ENCODE measurements around the gene DIPK1C. TPM values are rescaled to one million over a fixed set of nuclear protein-coding genes. Genes with fewer than 3 reads are reported as not detected.

DIPK1C gene
- total RNA-seq, 2 experiments from 2014 or later, result not detected

GRCh38 chr18:74446631-74447403 is 10.3 kb downstream of the DIPK1C start:
- CTCF ChIA-PET, result no interaction called here
- no peak for ATAC-seq (ENCODE audit: poor library complexity)
- intact Hi-C loops (cut with DNase I, micrococcal nuclease), result no loop called here

GRCh38 chr18:74446178-74446577 is 10.9 kb downstream of the DIPK1C start:
- intact Hi-C loops (cut with DNase I, micrococcal nuclease), result no loop called here
- Histone ChIP-seq H3K9me3 (ENCODE audit: control insufficient read depth in 1 of 2, insufficient read depth in 1 of 2, low read length in 2 of 2) (no peaks in the 10 kb centered on the region), H3K27ac (ENCODE audit: low read depth in 1 of 2, low read length in 2 of 2) (no peak overlapping the region), H3K36me3 (ENCODE audit: insufficient read depth, low read length) (no peaks in the 10 kb centered on the region), H3K4me3 (ENCODE audit: low read length) (no peak overlapping the region), H3K27me3 (ENCODE audit: control insufficient read depth in 1 of 2, insufficient read depth in 2 of 2, low read length in 2 of 2) (no peaks in the 10 kb centered on the region), H3K4me1 (ENCODE audit: insufficient read depth, low read length) (no peaks in the 10 kb centered on the region)
- Mint-ChIP-seq H3K27ac (no peak overlapping the region), H3K4me1 (ENCODE audit: low read depth) (no peaks in the 10 kb centered on the region), H3K4me3 (no peak overlapping the region), H3K9me3 (no peaks in the 10 kb centered on the region), H3K36me3 (ENCODE audit: low read depth) (no peaks in the 10 kb centered on the region), H3K27me3 (peaks cover 5% of the 10 kb centered on the region)
- DNase-seq, result no peak
- no peak for ATAC-seq (ENCODE audit: poor library complexity)
- TF ChIP-seq CTCF (IDR thresholded peaks at IDR 0.05), result no peak
- ChIA-PET POLR2A (no interaction called here), CTCF (no interaction called here)

More at GRCh38 chr18:74446631-74447403, 10.3 kb downstream of the DIPK1C start:
- Mint-ChIP-seq H3K27ac (no peak overlapping the region), H3K9me3 (no peaks in the 10 kb centered on the region), H3K4me3 (no peak overlapping the region), H3K36me3 (ENCODE audit: low read depth) (no peaks in the 10 kb centered on the region), H3K27me3 (peaks cover 5% of the 10 kb centered on the region), H3K4me1 (ENCODE audit: low read depth) (no peaks in the 10 kb centered on the region)
- no peak for DNase-seq
- TF ChIP-seq CTCF (IDR thresholded peaks at IDR 0.05), result no peak
- Histone ChIP-seq H3K9me3 (ENCODE audit: control insufficient read depth in 1 of 2, insufficient read depth in 1 of 2, low read length in 2 of 2) (no peaks in the 10 kb centered on the region), H3K4me1 (ENCODE audit: insufficient read depth, low read length) (no peaks in the 10 kb centered on the region), H3K4me3 (ENCODE audit: low read length) (no peak overlapping the region), H3K36me3 (ENCODE audit: insufficient read depth, low read length) (no peaks in the 10 kb centered on the region), H3K27me3 (ENCODE audit: control insufficient read depth in 1 of 2, insufficient read depth in 2 of 2, low read length in 2 of 2) (no peaks in the 10 kb centered on the region), H3K27ac (ENCODE audit: low read depth in 1 of 2, low read length in 2 of 2) (no peak overlapping the region)
- POLR2A ChIA-PET, result no interaction called here

DNA sequence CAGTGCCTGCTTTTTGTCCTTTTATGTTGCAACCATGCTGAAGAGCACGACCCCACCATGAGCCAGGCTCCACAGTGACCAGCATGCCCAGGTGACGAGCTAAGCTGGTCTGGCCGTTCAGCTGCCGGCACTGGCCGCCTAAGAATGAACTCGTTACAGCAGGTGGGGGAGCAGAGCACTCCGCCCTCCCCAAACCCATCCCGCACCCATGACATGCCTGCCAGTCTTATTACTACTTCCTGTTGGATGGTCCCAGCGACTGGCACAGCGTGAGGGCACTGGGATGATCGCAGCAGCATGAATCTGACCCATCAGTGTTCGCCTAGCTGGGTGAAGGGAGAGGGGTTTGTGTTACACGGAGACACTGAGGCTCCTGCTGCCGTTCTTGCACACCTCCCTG is 11.5 kb downstream of the DIPK1C start:
- H3K27ac Mint-ChIP-seq, result no peak overlapping the region

More for the DNA sequence above, 11.5 kb downstream of the DIPK1C start:
- H3K27ac ChIP-seq (ENCODE audit: low read depth in 1 of 2, low read length in 2 of 2), result no peak overlapping the region
- Mint-ChIP-seq H3K4me3 (no peak overlapping the region), H3K9me3 (no peaks in the 10 kb centered on the region), H3K27me3 (peaks cover 5% of the 10 kb centered on the region), H3K36me3 (ENCODE audit: low read depth) (no peaks in the 10 kb centered on the region), H3K4me1 (ENCODE audit: low read depth) (no peaks in the 10 kb centered on the region)
- no peak overlapping the region for H3K4me3 ChIP-seq (ENCODE audit: low read length)
- H3K27me3 ChIP-seq (ENCODE audit: control insufficient read depth in 1 of 2, insufficient read depth in 2 of 2, low read length in 2 of 2), result no peaks in the 10 kb centered on the region
- H3K4me1 ChIP-seq (ENCODE audit: insufficient read depth, low read length), result no peaks in the 10 kb centered on the region
- ChIA-PET POLR2A (no interaction called here), CTCF (no interaction called here)
- intact Hi-C loops (cut with DNase I, micrococcal nuclease), result no loop called here
- no peaks in the 10 kb centered on the region for H3K9me3 ChIP-seq (ENCODE audit: control insufficient read depth in 1 of 2, insufficient read depth in 1 of 2, low read length in 2 of 2)
- no peak for ATAC-seq (ENCODE audit: poor library complexity)
- DNase-seq, result no peak
- H3K36me3 ChIP-seq (ENCODE audit: insufficient read depth, low read length), result no peaks in the 10 kb centered on the region
- no peak for TF ChIP-seq CTCF (IDR thresholded peaks at IDR 0.05)
